ENCODE measurements around the gene WNT9B.

GRCh38 chr17:46898364-46898763, 47.0 kb downstream of the WNT9B start:
- TF ChIP-seq CTCF (IDR thresholded peaks at IDR 0.05; ENCODE audit: poor library complexity) (no peak), EZH2phosphoT487 (IDR thresholded peaks at IDR 0.05; ENCODE audit: low read depth, severe bottlenecking, unreplicated experiment) (no peak)

Measured in hepatocyte (in vitro differentiated cells).